Liver (tissue), 9 donors: ENCODE results near the gene DERA. TPM values are rescaled to one million over a fixed set of nuclear protein-coding genes. Genes with fewer than 3 reads are reported as not detected.

ENCODE experiments used
- DNase-seq: peaks from one replicate; pipeline ENCODE4 v3.0.0-alpha.2; 2017; ENCODE audit warnings: low spot score
- H3K27ac ChIP-seq, 2 donors: one replicate each; pipeline ENCODE4 v1.7.0; 2013; ENCODE audit warnings: inconsistent platforms in 2 of 2, low read length in 2 of 2, control low read depth in 1 of 2, low read depth in 1 of 2, mild to moderate bottlenecking in 1 of 2
- H3K27me3 ChIP-seq, 4 donors: one replicate each; pipeline versions ENCODE4 v1.6.1 to v1.7.0; 2013; ENCODE audit warnings: low read length in 3 of 4, inconsistent platforms in 1 of 4, mild to moderate bottlenecking in 1 of 4, moderate library complexity in 1 of 4; ENCODE audit not compliant: control insufficient read depth in 4 of 4, insufficient read depth in 4 of 4
- H3K36me3 ChIP-seq, 4 donors: one replicate each; pipeline versions ENCODE4 v1.6.1 to v1.7.0; 2013; ENCODE audit warnings: low read length in 3 of 4, mild to moderate bottlenecking in 3 of 4, low read depth in 1 of 4, moderate library complexity in 1 of 4; ENCODE audit not compliant: control insufficient read depth in 4 of 4, insufficient read depth in 3 of 4
- H3K4me1 ChIP-seq, 4 donors: one replicate each; pipeline versions ENCODE4 v1.6.1 to v1.7.0; 2013; ENCODE audit warnings: low read length in 3 of 4, mild to moderate bottlenecking in 3 of 4, moderate library complexity in 1 of 4; ENCODE audit not compliant: control insufficient read depth in 4 of 4, insufficient read depth in 4 of 4
- H3K4me3 ChIP-seq, 3 donors: one replicate each; pipeline versions ENCODE4 v1.6.1 to v1.7.0; 2013; ENCODE audit warnings: low read length in 3 of 3, control low read depth in 1 of 3, low read depth in 1 of 3, mild to moderate bottlenecking in 1 of 3
- H3K9ac ChIP-seq, 2 donors: one replicate each; pipeline ENCODE4 v1.7.0; 2013; ENCODE audit warnings: low read length in 2 of 2, mild to moderate bottlenecking in 2 of 2, moderate library complexity in 2 of 2, control low read depth in 1 of 2, low read depth in 1 of 2
- H3K9me3 ChIP-seq, 4 donors: one replicate each; pipeline versions ENCODE4 v1.6.1 to v1.7.0; 2013; ENCODE audit warnings: low read length in 3 of 4; ENCODE audit not compliant: control insufficient read depth in 4 of 4
- ATF3 ChIP-seq: IDR thresholded peaks from 2 replicates; pipeline ENCODE4 v1.6.1; 2016; ENCODE audit warnings: antibody characterized with exemption
- CTCF ChIP-seq: fragments of 150-350 bp; IDR thresholded peaks from 2 replicates; pipeline ENCODE4 v1.5.1; 2017; ENCODE audit warnings: improper control_type of control experiment, low read depth, low read length; ENCODE audit not compliant: missing input control
- EGR1 ChIP-seq, 2 donors: IDR thresholded peaks; 2 replicates each; pipeline ENCODE4 v1.6.1; 2016 to 2018; ENCODE audit warnings: antibody characterized with exemption in 2 of 2, low read depth in 2 of 2
- FOXA1 ChIP-seq: IDR thresholded peaks from 2 replicates; pipeline ENCODE4 v1.6.1; 2016; ENCODE audit warnings: antibody characterized with exemption
- FOXA2 ChIP-seq: IDR thresholded peaks from 2 replicates; pipeline ENCODE4 v1.6.1; 2016; ENCODE audit warnings: antibody characterized with exemption
- GABPA ChIP-seq, 2 donors: IDR thresholded peaks in 1 of 2; conservative IDR thresholded peaks in 1 of 2; 2 replicates each; pipeline ENCODE4 v1.6.1; 2016; ENCODE audit warnings: antibody characterized with exemption in 2 of 2, mild to moderate bottlenecking in 1 of 2, moderate library complexity in 1 of 2
- JUND ChIP-seq, 2 donors: IDR thresholded peaks; 2 replicates each; pipeline ENCODE4 v1.6.1; 2016; ENCODE audit warnings: antibody characterized with exemption in 2 of 2
- MAX ChIP-seq: IDR thresholded peaks from 2 replicates; pipeline ENCODE4 v1.6.1; 2016; ENCODE audit warnings: antibody characterized with exemption
- NR2F2 ChIP-seq: IDR thresholded peaks from 2 replicates; pipeline ENCODE4 v1.6.1; 2016; ENCODE audit warnings: antibody characterized with exemption
- RAD21 ChIP-seq, 2 donors: IDR thresholded peaks; 2 replicates each; pipeline ENCODE4 v1.6.1; 2016; ENCODE audit warnings: antibody characterized with exemption in 2 of 2, mild to moderate bottlenecking in 2 of 2
- REST ChIP-seq: IDR thresholded peaks from 2 replicates; pipeline ENCODE4 v1.6.1; 2016; ENCODE audit warnings: antibody characterized with exemption, mild to moderate bottlenecking
- SP1 ChIP-seq: IDR thresholded peaks from 2 replicates; pipeline ENCODE4 v1.6.1; 2018; ENCODE audit warnings: antibody characterized with exemption, mild to moderate bottlenecking
- TAF1 ChIP-seq: conservative IDR thresholded peaks from 2 replicates; pipeline ENCODE4 v1.6.1; 2016; ENCODE audit warnings: antibody characterized with exemption, mild to moderate bottlenecking
- YY1 ChIP-seq: IDR thresholded peaks from 2 replicates; pipeline ENCODE4 v1.6.1; 2016; ENCODE audit warnings: antibody characterized with exemption, mild to moderate bottlenecking
- ZBTB33 ChIP-seq: IDR thresholded peaks from 2 replicates; pipeline ENCODE4 v1.6.1; 2016; ENCODE audit warnings: antibody characterized with exemption
- WGBS: extraction: QIAGEN DNeasy Blood & Tissue Kit; methylation state at CpG from one replicate; pipeline ENCODE4 v1.1.7; 2013; 5-methylcytosine and 5-hydroxymethylcytosine counted together
- polyA plus RNA-seq, 2 donors: library from polyadenylated mRNA; stranded (reverse) in 1 of 2; unstranded in 1 of 2; fragments of 200-250 nt in 1 of 2; fragments of >200 nt in 1 of 2; fragmentation: Nextera tagmentation in 1 of 2; extraction: Ambion mirVana in 1 of 2; gene quantifications; one replicate each; pipeline versions ENCODE4 v1.2.1 to v1.2.3, GENCODE V29; 2013 to 2015
- total RNA-seq, 2 donors: library from RNA; depleted of rRNA; stranded (reverse); fragments of >200 nt; gene quantifications; one replicate each; pipeline ENCODE4 v1.2.3, GENCODE V29; 2014
- donor health status: healthy.
- donor health status: healthy.
- donor health status: healthy.
- donor health status: healthy.
- donor health status: healthy.

Gene DERA
- 10 to 100 TPM; 47.6 to 65.2 TPM for total RNA-seq
- polyA plus RNA-seq = 10 to 100 TPM; 32.9 to 57.2 TPM

- peaks cover 0 to 5% (median 0%) of the 10 kb centered on the region in 4 donors for H3K36me3 ChIP-seq
- H3K4me3 ChIP-seq = peak within 1 kb of the TSS; percentile 66 to 94 (median 87)
- H3K27ac ChIP-seq = peak within 1 kb of the TSS; percentile 87 to 90
- H3K27me3 ChIP-seq = no peaks in the 10 kb centered on the region
- TF ChIP-seq SP1 (no peak), TAF1 (no peak), JUND (IDR thresholded peaks at IDR 0.05) (no peak), FOXA2 (no peak), RAD21 (IDR thresholded peaks at IDR 0.05) (peak in 1 of 2 donors; percentile 9), YY1 (no peak), REST (no peak), ATF3 (no peak), CTCF (peak; percentile 17), ZBTB33 (peak; percentile 37), MAX (peak; percentile 15), NR2F2 (no peak), GABPA (IDR thresholded peaks at IDR 0.05 in 1 of 2, conservative IDR thresholded peaks at IDR 0.05 in 1 of 2) (no peak)
- DNase-seq = peak; percentile 77
- H3K4me1 ChIP-seq = peaks cover 4 to 11% (median 5%) of the 10 kb centered on the region in 4 donors
- under 1% methylated on average over 59 of the region's 59 CpGs for WGBS
- H3K9ac ChIP-seq = peak within 1 kb of the TSS; percentile 78 to 96
- H3K9me3 ChIP-seq = no peaks in the 10 kb centered on the region
These were observed at the start of gene DERA for GRCh38 chr12:15910864-15911721. TSS of gene DERA (plus strand) at chr12:15911332. CDS start at chr12:15911384, 52 bp downstream.

GRCh38 chr12:15861404-15861803, 49.7 kb upstream of the DERA start:
- WGBS = 5% methylated on average over 1 of the region's 1 CpG
- no peak for TF ChIP-seq YY1
- peak; percentile 11 for TF ChIP-seq MAX
- no peak for TF ChIP-seq EGR1 (IDR thresholded peaks at IDR 0.05; ENCODE audit: low read depth in 2 of 2)
- peak; percentile 60 for TF ChIP-seq SP1
- TF ChIP-seq TAF1 = no peak
- TF ChIP-seq FOXA1 = no peak
- peak; percentile 2 to 34 for TF ChIP-seq RAD21 (IDR thresholded peaks at IDR 0.05)
- TF ChIP-seq REST = no peak
- TF ChIP-seq NR2F2 = no peak
- TF ChIP-seq ZBTB33 = no peak
- TF ChIP-seq FOXA2 = no peak

More at GRCh38 chr12:15861404-15861803, 49.7 kb upstream of the DERA start:
- Histone ChIP-seq H3K9me3 (no peaks in the 10 kb centered on the region), H3K27me3 (no peaks in the 10 kb centered on the region), H3K27ac (no peak overlapping the region), H3K4me3 (no peak overlapping the region), H3K4me1 (peaks cover 4 to 37% (median 26%) of the 10 kb centered on the region in 4 donors), H3K36me3 (no peaks in the 10 kb centered on the region), H3K9ac (no peak overlapping the region)
- DNase-seq = no peak
